ENCODE data around the gene TCEA2.

TCEA2 gene

DNA sequence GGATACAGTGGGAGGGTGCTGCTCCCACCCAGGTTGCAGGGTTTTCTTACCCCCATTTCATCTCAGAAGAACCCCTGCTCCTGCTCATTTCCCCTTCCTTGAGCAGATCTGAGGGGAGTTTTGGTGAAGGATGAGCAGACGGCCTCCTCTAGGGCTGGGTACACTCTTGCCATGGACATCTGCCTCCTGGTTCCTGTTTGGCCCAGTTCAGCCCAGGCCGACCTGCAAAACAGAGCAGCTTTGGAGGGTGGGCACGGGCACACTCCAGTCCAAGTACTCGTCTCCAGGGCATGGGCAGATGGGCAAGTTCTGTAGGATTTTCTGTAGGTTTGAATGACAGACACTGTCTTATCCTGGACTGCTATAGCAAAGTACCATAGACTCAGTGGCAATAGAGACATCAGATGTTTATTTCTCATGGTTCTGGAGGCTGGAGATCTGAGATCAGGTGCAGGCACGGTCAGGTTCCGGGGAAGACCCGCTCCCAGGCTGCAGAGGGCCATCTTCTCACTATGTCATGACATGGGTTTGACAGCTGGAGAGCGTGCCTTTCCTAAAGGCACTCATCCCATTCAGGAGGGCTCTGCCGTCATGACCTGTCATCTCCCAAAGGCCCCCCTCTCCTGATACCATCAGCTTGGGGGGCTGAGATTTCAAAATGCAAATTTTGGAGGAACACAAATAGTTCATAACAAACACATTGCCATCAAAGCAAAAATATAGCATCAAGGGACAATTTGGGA lies 38.1 kb downstream of the TCEA2 start:
- Histone ChIP-seq H3K27ac (ENCODE audit: low read length) (no peak overlapping the region), H3K9me3 (replicated peaks; ENCODE audit: insufficient read depth, low read length) (no peaks in the 10 kb centered on the region), H3K4me2 (ENCODE audit: low read depth, low read length) (no peak overlapping the region), H3K27me3 (replicated peaks; ENCODE audit: insufficient read depth, low read length) (peaks cover 76% of the 10 kb centered on the region), H4K20me1 (ENCODE audit: insufficient read depth, low read length) (no peaks in the 10 kb centered on the region), H3K4me3 (ENCODE audit: low read length) (no peak overlapping the region), H3K9me2 (replicated peaks; ENCODE audit: insufficient read depth, low read length) (no peaks in the 10 kb centered on the region), H3F3A (ENCODE audit: insufficient read depth, low read length) (no peaks in the 10 kb centered on the region), H3K4me1 (ENCODE audit: low read length) (peaks cover 13% of the 10 kb centered on the region), H3K36me3 (replicated peaks; ENCODE audit: insufficient read depth, low read length) (no peaks in the 10 kb centered on the region), H3K79me2 (ENCODE audit: low read length) (no peaks in the 10 kb centered on the region), H3K9ac (ENCODE audit: low read length) (no peak overlapping the region), H2AFZ (ENCODE audit: low read length) (no peak overlapping the region)
- TF ChIP-seq, protein P1, sequence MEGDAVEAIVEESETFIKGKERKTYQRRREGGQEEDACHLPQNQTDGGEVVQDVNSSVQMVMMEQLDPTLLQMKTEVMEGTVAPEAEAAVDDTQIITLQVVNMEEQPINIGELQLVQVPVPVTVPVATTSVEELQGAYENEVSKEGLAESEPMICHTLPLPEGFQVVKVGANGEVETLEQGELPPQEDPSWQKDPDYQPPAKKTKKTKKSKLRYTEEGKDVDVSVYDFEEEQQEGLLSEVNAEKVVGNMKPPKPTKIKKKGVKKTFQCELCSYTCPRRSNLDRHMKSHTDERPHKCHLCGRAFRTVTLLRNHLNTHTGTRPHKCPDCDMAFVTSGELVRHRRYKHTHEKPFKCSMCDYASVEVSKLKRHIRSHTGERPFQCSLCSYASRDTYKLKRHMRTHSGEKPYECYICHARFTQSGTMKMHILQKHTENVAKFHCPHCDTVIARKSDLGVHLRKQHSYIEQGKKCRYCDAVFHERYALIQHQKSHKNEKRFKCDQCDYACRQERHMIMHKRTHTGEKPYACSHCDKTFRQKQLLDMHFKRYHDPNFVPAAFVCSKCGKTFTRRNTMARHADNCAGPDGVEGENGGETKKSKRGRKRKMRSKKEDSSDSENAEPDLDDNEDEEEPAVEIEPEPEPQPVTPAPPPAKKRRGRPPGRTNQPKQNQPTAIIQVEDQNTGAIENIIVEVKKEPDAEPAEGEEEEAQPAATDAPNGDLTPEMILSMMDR (IDR thresholded peaks at IDR 0.05; ENCODE audit: low read length): no peak
- TF ChIP-seq EZH2 (optimal IDR thresholded peaks at IDR 0.05; ENCODE audit: low read depth, low read length) (no peak), EZH2phosphoT487 (IDR thresholded peaks at IDR 0.05; ENCODE audit: low read length) (no peak)
- DNase-seq: no peak

DNA sequence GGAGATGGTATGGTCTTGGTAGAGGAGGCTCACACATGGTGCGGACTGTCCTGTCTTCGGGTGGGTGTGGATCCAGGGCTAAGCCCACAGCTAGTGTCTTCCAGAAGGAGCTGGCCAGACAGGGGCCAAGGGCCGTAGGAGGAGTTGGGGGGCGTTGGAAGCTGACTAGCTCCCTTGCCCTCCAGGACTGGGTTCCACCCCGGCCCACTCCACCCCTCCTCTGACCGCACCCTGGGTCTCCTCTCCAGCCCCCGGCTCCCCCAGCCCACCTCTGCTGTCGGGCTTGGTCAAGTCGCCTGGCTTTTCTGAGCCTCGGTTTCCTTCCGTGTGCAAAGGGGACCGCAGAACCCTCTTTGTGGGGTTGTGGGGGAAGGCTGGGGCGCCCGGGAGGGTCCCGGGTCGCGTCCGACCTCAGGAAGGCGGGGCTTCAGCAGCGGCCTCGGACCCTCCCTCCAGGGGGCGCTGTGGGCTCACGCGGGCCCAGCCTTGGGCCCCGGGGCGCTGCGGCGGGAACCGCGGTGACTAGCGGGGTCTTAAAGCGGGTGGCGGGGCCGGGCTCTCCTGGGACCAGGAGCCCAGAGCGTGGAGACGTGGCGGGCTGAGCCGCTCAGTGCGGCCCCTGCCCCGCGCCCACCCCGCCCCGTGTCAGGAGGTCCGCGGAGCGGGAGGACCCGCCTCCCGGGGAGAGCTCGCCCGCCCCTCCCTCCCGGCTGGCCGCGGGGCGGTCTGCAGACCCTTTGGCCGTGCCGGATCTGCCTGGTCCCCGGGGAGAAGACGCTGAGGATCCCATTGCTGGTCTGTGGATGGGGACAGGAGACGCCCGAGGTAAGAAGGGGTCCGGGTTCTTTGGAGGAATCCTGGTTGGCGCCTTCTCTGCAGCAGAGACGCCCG lies 39.0 kb downstream of the TCEA2 start:
- Histone ChIP-seq H3K79me2 (ENCODE audit: low read length) (no peaks in the 10 kb centered on the region), H4K20me1 (ENCODE audit: insufficient read depth, low read length) (no peaks in the 10 kb centered on the region), H3K4me1 (ENCODE audit: low read length) (peaks cover 13% of the 10 kb centered on the region), H3K4me2 (ENCODE audit: low read depth, low read length) (peak overlapping the region; percentile 72), H3K9me3 (replicated peaks; ENCODE audit: insufficient read depth, low read length) (no peaks in the 10 kb centered on the region), H3K9ac (ENCODE audit: low read length) (no peak overlapping the region), H3K36me3 (replicated peaks; ENCODE audit: insufficient read depth, low read length) (no peaks in the 10 kb centered on the region), H3K9me2 (replicated peaks; ENCODE audit: insufficient read depth, low read length) (no peaks in the 10 kb centered on the region), H3K27ac (ENCODE audit: low read length) (no peak overlapping the region), H2AFZ (ENCODE audit: low read length) (peak overlapping the region; percentile 48), H3F3A (ENCODE audit: insufficient read depth, low read length) (no peaks in the 10 kb centered on the region), H3K4me3 (ENCODE audit: low read length) (peak overlapping the region; percentile 41), H3K27me3 (replicated peaks; ENCODE audit: insufficient read depth, low read length) (peaks cover 81% of the 10 kb centered on the region)
- DNase-seq: peak; percentile 38
- TF ChIP-seq, protein P1 (IDR thresholded peaks at IDR 0.05; ENCODE audit: low read length): peak; percentile 66
- TF ChIP-seq EZH2 (optimal IDR thresholded peaks at IDR 0.05; ENCODE audit: low read depth, low read length) (no peak), EZH2phosphoT487 (IDR thresholded peaks at IDR 0.05; ENCODE audit: low read length) (no peak)

GRCh38 chr20:64102647-64103354 lies 39.8 kb downstream of the TCEA2 start:
- DNase-seq: no peak
- H3K4me3 ChIP-seq (ENCODE audit: low read length): no peak overlapping the region; the same call in 1 of the 2 replicates
- no peak for TF ChIP-seq EZH2 (optimal IDR thresholded peaks at IDR 0.05; ENCODE audit: low read depth, low read length)
- no peak for TF ChIP-seq EZH2phosphoT487 (IDR thresholded peaks at IDR 0.05; ENCODE audit: low read length)
- TF ChIP-seq, protein P1 (IDR thresholded peaks at IDR 0.05; ENCODE audit: low read length): no peak

More at GRCh38 chr20:64102647-64103354, 39.8 kb downstream of the TCEA2 start:
- Histone ChIP-seq H3K4me1 (ENCODE audit: low read length) (peaks cover 13% of the 10 kb centered on the region), H2AFZ (ENCODE audit: low read length) (no peak overlapping the region), H3K27me3 (replicated peaks; ENCODE audit: insufficient read depth, low read length) (peaks cover 81% of the 10 kb centered on the region), H3K9me3 (replicated peaks; ENCODE audit: insufficient read depth, low read length) (no peaks in the 10 kb centered on the region), H3F3A (ENCODE audit: insufficient read depth, low read length) (no peaks in the 10 kb centered on the region), H3K4me2 (ENCODE audit: low read depth, low read length) (peak overlapping the region; percentile 72), H3K9me2 (replicated peaks; ENCODE audit: insufficient read depth, low read length) (no peaks in the 10 kb centered on the region), H4K20me1 (ENCODE audit: insufficient read depth, low read length) (no peaks in the 10 kb centered on the region), H3K79me2 (ENCODE audit: low read length) (no peaks in the 10 kb centered on the region), H3K36me3 (replicated peaks; ENCODE audit: insufficient read depth, low read length) (no peaks in the 10 kb centered on the region), H3K9ac (ENCODE audit: low read length) (no peak overlapping the region), H3K27ac (ENCODE audit: low read length) (no peak overlapping the region)

Measured in MM.1S (cell line).